GM23338 (cell line): ENCODE measurements around the gene SYT17. TPM values are rescaled to one million over a fixed set of nuclear protein-coding genes. Genes with fewer than 3 reads are reported as not detected.

Experiments
- ATAC-seq: fragments of 200-7000 bp; cut with Tn5 transposase; 3 replicates; pipeline ENCODE4 v1.9.1; 2020
- DNase-seq: peaks from one replicate; pipeline ENCODE4 v3.0.0-alpha.2; 2015; ENCODE audit warnings: low spot score
- H2AFZ ChIP-seq: fragments of 200-600 bp; sonication (generic); 2 replicates; pipeline ENCODE4 v1.8.0; 2016; ENCODE audit warnings: antibody characterized with exemption, mild to moderate bottlenecking, moderate library complexity
- H3F3A ChIP-seq: fragments of 200-600 bp; sonication (generic); replicated peaks from 2 replicates; pipeline ENCODE4 v1.8.0; 2017; ENCODE audit warnings: antibody characterized with exemption, mixed run types, low read depth
- H3K27ac ChIP-seq: fragments of 200-600 bp; sonication (generic); 2 replicates; pipeline ENCODE4 v1.6.1; 2016; ENCODE audit warnings: low read depth
- H3K27me3 ChIP-seq: fragments of 200-600 bp; sonication (generic); 2 replicates; pipeline ENCODE4 v1.8.0; 2016; ENCODE audit warnings: mild to moderate bottlenecking, mixed run types, moderate library complexity; ENCODE audit not compliant: insufficient read depth
- H3K36me3 ChIP-seq: fragments of 200-600 bp; sonication (generic); 2 replicates; pipeline ENCODE4 v1.8.0; 2016; ENCODE audit warnings: mild to moderate bottlenecking; ENCODE audit not compliant: insufficient read depth
- H3K4me1 ChIP-seq: fragments of 200-600 bp; sonication (generic); 2 replicates; pipeline ENCODE4 v1.8.0; 2016; ENCODE audit warnings: mild to moderate bottlenecking, moderate library complexity; ENCODE audit not compliant: insufficient read depth
- H3K4me2 ChIP-seq: fragments of 200-600 bp; sonication (generic); 2 replicates; pipeline ENCODE4 v1.7.1; 2017; ENCODE audit warnings: mixed run types
- H3K4me3 ChIP-seq: fragments of 200-600 bp; sonication (generic); 2 replicates; pipeline ENCODE4 v1.6.1; 2016; ENCODE audit warnings: mixed run types
- H3K79me2 ChIP-seq: fragments of 200-600 bp; sonication (generic); replicated peaks from 2 replicates; pipeline ENCODE4 v1.8.0; 2017; ENCODE audit warnings: mild to moderate bottlenecking; ENCODE audit not compliant: insufficient read depth
- H3K9me2 ChIP-seq: fragments of 200-600 bp; sonication (generic); 2 replicates; pipeline ENCODE4 v1.8.0; 2017; ENCODE audit not compliant: insufficient read depth
- H4K20me1 ChIP-seq: fragments of 200-600 bp; sonication (generic); replicated peaks from 2 replicates; pipeline ENCODE4 v1.8.0; 2017; ENCODE audit warnings: mild to moderate bottlenecking; ENCODE audit not compliant: insufficient read depth
- H3K27ac Mint-ChIP-seq: 2 replicates; pipeline ENCODE4 v1.8.0; 2020; ENCODE audit warnings: inconsistent platforms, mild to moderate bottlenecking, moderate library complexity, mixed read lengths
- H3K27me3 Mint-ChIP-seq: 3 replicates; pipeline ENCODE4 v1.8.0; 2022; ENCODE audit warnings: low read depth, mild to moderate bottlenecking, moderate library complexity, mixed read lengths, inconsistent platforms; ENCODE audit not compliant: insufficient read depth, poor library complexity
- H3K36me3 Mint-ChIP-seq: 3 replicates; pipeline ENCODE4 v1.8.0; 2021; ENCODE audit warnings: low read depth, mild to moderate bottlenecking, inconsistent platforms, moderate library complexity, mixed read lengths
- H3K4me1 Mint-ChIP-seq: 3 replicates; pipeline ENCODE4 v1.8.0; 2020; ENCODE audit warnings: mild to moderate bottlenecking, inconsistent platforms, mixed read lengths
- H3K4me3 Mint-ChIP-seq: 3 replicates; pipeline ENCODE4 v1.8.0; 2021; ENCODE audit warnings: moderate library complexity, mild to moderate bottlenecking, inconsistent platforms, mixed read lengths
- H3K9me3 Mint-ChIP-seq: 3 replicates; pipeline ENCODE4 v1.8.0; 2020; ENCODE audit warnings: moderate library complexity, mild to moderate bottlenecking, inconsistent platforms, mixed read lengths
- ETS1 ChIP-seq: IDR thresholded peaks from 2 replicates; pipeline ENCODE4 v1.6.1; 2016; ENCODE audit warnings: antibody characterized with exemption
- STAT1 ChIP-seq: IDR thresholded peaks from one replicate; pipeline ENCODE4 v1.6.1; 2016; ENCODE audit warnings: antibody characterized with exemption; ENCODE audit not compliant: unreplicated experiment
- polyA plus RNA-seq: library from polyadenylated mRNA; unstranded; fragments of >200 nt; fragmentation: Nextera tagmentation; extraction: Ambion mirVana; gene quantifications from 2 replicates; pipeline ENCODE4 v1.2.1, GENCODE V29; 2016
- total RNA-seq: library from RNA; depleted of rRNA; stranded (reverse); fragments of >200 nt; shearing (Covaris generic); gene quantifications from 2 replicates; pipeline ENCODE4 v1.2.3, GENCODE V29; 2014
- TF ChIP-seq, protein P1 (sequence below): fragments of 250-450 bp; sonication (Bioruptor Pico); IDR thresholded peaks from 2 replicates; pipeline ENCODE4 v1.5.0; 2020; ENCODE audit warnings: mild to moderate bottlenecking, moderate library complexity

SYT17 gene
- total and polyA plus RNA-seq, 2 experiments from 2014 or later: 5.3 to 9.5 TPM

DNA sequence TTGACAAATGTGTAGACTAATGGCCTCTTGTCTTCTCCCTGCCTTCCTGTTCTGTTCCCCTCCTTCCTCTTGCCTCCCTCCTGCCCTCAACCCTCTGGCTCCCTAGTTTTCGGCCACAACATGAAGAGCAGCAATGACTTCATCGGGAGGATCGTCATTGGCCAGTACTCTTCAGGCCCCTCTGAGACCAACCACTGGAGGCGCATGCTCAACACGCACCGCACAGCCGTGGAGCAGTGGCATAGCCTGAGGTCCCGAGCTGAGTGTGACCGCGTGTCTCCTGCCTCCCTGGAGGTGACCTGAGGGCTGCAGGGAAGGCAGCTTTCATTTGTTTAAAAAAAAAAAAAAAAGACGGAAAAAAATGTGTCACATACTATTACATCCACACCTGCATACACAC, 98.7 kb downstream of the SYT17 start:
- Mint-ChIP-seq H3K27ac (no peak overlapping the region), H3K9me3 (peaks cover 3% of the 10 kb centered on the region; the same call in 2 of the 3 replicates)
- ATAC-seq: no peak

More for the DNA sequence above, 98.7 kb downstream of the SYT17 start:
- H3K79me2 ChIP-seq: no peaks in the 10 kb centered on the region
- peaks cover 8% of the 10 kb centered on the region for H3K36me3 Mint-ChIP-seq
- no peaks in the 10 kb centered on the region for H3K36me3 ChIP-seq
- no peaks in the 10 kb centered on the region for H3K4me1 ChIP-seq
- H3K4me3 ChIP-seq: no peak overlapping the region
- H2AFZ ChIP-seq: no peak overlapping the region
- peaks cover 5% of the 10 kb centered on the region for H3K9me2 ChIP-seq
- H3K4me1 Mint-ChIP-seq: no peaks in the 10 kb centered on the region
- H3K27me3 Mint-ChIP-seq: peaks cover 7% of the 10 kb centered on the region
- H4K20me1 ChIP-seq: no peaks in the 10 kb centered on the region
- no peak for DNase-seq
- no peak for TF ChIP-seq ETS1
- TF ChIP-seq, protein P1, sequence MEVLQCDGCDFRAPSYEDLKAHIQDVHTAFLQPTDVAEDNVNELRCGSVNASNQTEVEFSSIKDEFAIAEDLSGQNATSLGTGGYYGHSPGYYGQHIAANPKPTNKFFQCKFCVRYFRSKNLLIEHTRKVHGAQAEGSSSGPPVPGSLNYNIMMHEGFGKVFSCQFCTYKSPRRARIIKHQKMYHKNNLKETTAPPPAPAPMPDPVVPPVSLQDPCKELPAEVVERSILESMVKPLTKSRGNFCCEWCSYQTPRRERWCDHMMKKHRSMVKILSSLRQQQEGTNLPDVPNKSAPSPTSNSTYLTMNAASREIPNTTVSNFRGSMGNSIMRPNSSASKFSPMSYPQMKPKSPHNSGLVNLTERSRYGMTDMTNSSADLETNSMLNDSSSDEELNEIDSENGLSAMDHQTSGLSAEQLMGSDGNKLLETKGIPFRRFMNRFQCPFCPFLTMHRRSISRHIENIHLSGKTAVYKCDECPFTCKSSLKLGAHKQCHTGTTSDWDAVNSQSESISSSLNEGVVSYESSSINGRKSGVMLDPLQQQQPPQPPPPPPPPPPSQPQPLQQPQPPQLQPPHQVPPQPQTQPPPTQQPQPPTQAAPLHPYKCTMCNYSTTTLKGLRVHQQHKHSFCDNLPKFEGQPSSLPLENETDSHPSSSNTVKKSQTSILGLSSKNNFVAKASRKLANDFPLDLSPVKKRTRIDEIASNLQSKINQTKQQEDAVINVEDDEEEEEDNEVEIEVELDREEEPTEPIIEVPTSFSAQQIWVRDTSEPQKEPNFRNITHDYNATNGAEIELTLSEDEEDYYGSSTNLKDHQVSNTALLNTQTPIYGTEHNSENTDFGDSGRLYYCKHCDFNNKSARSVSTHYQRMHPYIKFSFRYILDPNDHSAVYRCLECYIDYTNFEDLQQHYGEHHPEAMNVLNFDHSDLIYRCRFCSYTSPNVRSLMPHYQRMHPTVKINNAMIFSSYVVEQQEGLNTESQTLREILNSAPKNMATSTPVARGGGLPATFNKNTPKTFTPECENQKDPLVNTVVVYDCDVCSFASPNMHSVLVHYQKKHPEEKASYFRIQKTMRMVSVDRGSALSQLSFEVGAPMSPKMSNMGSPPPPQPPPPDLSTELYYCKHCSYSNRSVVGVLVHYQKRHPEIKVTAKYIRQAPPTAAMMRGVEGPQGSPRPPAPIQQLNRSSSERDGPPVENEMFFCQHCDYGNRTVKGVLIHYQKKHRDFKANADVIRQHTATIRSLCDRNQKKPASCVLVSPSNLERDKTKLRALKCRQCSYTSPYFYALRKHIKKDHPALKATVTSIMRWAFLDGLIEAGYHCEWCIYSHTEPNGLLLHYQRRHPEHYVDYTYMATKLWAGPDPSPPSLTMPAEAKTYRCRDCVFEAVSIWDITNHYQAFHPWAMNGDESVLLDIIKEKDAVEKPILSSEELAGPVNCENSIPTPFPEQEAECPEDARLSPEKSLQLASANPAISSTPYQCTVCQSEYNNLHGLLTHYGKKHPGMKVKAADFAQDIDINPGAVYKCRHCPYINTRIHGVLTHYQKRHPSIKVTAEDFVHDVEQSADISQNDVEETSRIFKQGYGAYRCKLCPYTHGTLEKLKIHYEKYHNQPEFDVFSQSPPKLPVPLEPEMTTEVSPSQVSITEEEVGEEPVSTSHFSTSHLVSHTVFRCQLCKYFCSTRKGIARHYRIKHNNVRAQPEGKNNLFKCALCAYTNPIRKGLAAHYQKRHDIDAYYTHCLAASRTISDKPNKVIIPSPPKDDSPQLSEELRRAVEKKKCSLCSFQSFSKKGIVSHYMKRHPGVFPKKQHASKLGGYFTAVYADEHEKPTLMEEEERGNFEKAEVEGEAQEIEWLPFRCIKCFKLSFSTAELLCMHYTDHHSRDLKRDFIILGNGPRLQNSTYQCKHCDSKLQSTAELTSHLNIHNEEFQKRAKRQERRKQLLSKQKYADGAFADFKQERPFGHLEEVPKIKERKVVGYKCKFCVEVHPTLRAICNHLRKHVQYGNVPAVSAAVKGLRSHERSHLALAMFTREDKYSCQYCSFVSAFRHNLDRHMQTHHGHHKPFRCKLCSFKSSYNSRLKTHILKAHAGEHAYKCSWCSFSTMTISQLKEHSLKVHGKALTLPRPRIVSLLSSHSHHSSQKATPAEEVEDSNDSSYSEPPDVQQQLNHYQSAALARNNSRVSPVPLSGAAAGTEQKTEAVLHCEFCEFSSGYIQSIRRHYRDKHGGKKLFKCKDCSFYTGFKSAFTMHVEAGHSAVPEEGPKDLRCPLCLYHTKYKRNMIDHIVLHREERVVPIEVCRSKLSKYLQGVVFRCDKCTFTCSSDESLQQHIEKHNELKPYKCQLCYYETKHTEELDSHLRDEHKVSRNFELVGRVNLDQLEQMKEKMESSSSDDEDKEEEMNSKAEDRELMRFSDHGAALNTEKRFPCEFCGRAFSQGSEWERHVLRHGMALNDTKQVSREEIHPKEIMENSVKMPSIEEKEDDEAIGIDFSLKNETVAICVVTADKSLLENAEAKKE: no peak
- no peak for TF ChIP-seq STAT1
- H3K27ac ChIP-seq: no peak overlapping the region
- H3K4me2 ChIP-seq: no peak overlapping the region
- H3K4me3 Mint-ChIP-seq: no peak overlapping the region
- H3K27me3 ChIP-seq: no peaks in the 10 kb centered on the region
- no peaks in the 10 kb centered on the region for H3F3A ChIP-seq
